Gastrocnemius medialis (tissue), 4 donors: Measurements from ENCODE around the gene SNRK.

Experiments used
- CTCF ChIP-seq, 5 experiments: fragments of 450-650 bp in 3 of 5; fragments of 200-600 bp in 2 of 5; sonication (generic) in 2 of 5; IDR thresholded peaks in 4 of 5; conservative IDR thresholded peaks in 1 of 5; 1 replicate in 4 of 5; 2 replicates in 1 of 5; pipeline ENCODE4 v1.5.1; 2016 to 2019; ENCODE audit warnings: antibody characterized with exemption in 5 of 5, mild to moderate bottlenecking in 3 of 5, moderate library complexity in 3 of 5
- POLR2A ChIP-seq, 2 donors: fragments of 450-650 bp; IDR thresholded peaks; one replicate each; pipeline ENCODE4 v1.6.1; 2017; ENCODE audit warnings: antibody characterized with exemption in 2 of 2, mild to moderate bottlenecking in 2 of 2, moderate library complexity in 2 of 2

DNA sequence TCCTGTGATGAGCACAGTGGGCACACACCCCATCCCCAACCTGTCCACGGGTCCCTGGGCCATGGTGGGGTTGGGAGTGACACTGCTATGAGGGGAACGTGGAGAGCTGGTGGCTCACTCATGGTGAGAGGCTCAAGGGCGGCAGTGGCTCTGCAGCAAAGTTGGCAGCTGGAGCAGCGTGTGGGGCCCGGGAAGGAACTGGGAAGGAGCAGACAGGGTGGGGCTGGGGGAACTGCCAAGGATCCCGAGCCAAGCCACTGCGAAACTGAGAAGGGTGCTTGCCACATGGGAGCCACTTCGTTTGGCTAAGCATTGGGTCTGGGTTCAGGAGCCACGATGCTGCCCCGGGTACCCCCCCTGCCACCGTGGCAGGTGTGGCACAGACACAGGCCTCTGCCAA lies 80.1 kb downstream of the SNRK start:
- TF ChIP-seq CTCF (IDR thresholded peaks at IDR 0.05 in 4 of 5, conservative IDR thresholded peaks at IDR 0.05 in 1 of 5) (no peak), POLR2A (IDR thresholded peaks at IDR 0.05) (no peak)
